HG03139 (cell line): ENCODE measurements around the gene ABCC4.

Experiments
- ATAC-seq: cut with Tn5 transposase; IDR thresholded peaks from one replicate; pipeline ENCODE4 v1.9.1; 2021; ENCODE audit not compliant: unreplicated experiment

ABCC4 gene

DNA sequence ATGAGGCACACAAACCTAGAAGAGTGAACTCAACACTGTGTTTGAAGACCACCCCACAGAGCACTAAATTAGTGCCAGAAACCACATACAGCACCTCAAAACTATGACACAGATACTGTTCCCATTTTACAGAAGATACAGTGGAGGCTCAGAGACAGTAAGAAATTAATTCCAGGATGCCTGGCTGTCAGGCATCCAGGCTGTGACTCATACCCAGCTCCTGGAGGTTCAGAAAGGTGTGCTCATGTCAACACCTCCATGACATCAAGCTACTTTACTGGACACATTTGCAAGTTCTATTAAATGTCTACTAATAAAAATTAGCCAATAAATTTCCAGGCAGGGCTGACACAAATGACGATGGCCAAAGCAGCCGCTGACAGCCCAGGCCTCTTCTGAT, 176.3 kb downstream of the ABCC4 start:
- ATAC-seq = no peak

DNA sequence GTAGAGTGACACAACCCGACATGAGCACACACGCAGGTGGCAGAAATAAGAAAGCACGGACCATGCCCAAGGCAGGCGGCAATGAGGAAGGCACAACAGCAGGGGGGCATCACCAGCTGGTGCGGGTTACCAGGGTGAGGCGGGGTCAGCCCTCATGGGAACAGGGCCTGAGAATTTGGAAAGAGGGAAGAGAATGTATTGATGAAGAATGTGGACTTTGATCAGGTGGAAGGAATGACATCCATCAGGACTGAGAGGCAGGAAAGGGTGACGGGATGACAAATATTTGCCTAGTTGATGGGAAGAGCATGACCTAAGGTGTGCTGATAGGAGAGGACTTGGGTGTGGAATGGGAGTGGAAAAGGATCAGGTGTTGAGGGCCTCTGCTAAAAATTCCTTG, 177.5 kb downstream of the ABCC4 start:
- ATAC-seq = no peak

DNA sequence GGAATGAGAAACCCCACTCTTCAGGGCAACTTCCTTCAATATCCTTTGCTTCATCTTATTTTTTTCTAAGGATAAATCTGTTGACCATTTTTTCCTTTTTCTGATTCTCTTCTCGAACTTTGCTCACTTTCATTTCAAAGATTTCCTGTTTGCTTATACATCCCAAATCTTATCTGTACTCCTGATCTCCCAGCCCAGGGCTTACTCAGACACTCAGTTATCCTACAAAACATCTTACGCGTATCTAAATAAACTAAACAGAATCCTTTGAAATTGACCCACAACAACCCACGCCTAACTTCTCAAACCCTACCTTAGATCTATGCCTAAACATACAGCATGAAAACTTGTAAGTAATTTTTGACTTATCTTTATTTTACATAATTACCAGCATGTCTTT, 179.2 kb downstream of the ABCC4 start:
- no peak for ATAC-seq

GRCh38 chr13:95121516-95121915, 179.7 kb downstream of the ABCC4 start:
- no peak for ATAC-seq

- no peak for ATAC-seq
Measured at GRCh38 chr13:95120650-95121049, 180.6 kb downstream of the ABCC4 start.

DNA sequence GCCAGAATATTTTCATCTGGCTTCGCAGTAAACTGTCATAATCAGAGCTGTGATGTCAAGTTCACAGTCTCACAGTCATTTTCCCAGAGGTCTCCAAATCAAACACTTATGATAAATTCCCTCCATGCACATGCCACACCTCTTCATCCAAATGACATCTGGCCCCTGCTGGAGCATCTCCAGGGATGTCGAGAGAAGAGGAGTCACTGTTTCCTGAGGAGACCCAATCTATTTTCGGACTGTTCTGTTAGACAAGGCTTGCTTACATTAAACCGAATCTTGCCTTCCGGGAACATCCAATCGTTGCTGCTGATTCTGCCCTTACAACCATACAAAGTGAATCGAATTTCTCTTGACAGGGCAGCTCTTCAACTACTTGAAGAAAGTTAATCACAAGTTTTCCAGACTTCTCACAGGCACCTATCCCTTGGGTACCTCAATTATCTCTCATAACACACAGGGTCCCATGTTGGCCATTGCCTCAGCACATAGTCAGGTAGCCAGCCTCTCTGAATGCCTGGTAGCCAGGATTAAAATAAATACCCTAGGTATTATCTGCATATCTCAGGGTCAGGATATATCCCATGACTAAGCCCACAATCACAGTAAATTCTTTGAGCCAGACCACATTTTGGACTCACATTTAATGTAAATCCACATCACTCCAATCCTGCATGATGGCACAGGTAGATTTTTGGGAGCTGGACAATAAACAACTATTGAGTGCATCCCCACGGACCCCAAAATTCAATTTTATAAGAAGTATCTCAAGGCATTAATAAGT, 182.5 kb downstream of the ABCC4 start:
- ATAC-seq = no peak

GRCh38 chr13:95117092-95117491, 184.2 kb downstream of the ABCC4 start:
- no peak for ATAC-seq

DNA sequence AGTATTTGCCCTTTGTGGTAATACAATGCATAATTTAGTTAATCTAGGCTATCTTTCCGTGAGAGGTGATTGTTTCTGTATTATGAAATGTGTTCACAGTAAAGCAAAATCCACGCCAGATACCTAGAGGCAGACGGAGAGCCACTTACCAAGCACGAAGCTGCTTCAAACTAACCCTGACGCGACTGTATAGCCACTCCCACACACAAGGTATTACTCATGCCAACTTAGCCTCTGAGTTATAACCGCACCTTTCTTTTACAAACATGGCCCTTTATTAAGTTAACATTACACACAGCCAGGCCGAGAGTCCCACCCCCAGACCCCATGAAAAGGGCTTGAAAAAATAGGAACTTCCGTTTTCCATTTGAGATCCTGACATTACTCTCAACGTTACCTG, 185.7 kb downstream of the ABCC4 start:
- no peak for ATAC-seq

DNA sequence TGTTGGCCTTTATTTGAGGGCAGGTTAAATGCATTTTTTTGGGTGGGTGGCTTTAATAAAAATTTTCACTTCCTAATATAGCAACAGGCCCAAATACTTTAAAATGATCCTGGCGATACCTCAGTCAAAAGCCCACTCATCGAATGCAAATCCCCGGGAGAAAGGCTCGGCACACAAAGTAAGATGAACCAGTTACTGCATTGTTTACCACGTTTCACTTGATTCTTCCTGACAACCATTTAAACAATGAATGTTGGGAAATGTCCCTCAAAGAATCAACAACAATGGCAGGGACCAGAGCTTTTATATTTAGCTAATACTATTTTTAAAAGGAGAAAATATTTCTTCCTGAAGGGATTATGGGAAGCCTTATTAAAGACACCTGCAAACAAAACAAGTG, 187.7 kb downstream of the ABCC4 start:
- no peak for ATAC-seq

GRCh38 chr13:95112883-95113282, 188.4 kb downstream of the ABCC4 start:
- ATAC-seq = no peak

- no peak for ATAC-seq
Measured at GRCh38 chr13:95111608-95112007, 189.6 kb downstream of the ABCC4 start.

- no peak for ATAC-seq
Measured at GRCh38 chr13:95106562-95106961, 194.7 kb downstream of the ABCC4 start.

GRCh38 chr13:95100525-95101433, 200.5 kb downstream of the ABCC4 start:
- no peak for ATAC-seq

DNA sequence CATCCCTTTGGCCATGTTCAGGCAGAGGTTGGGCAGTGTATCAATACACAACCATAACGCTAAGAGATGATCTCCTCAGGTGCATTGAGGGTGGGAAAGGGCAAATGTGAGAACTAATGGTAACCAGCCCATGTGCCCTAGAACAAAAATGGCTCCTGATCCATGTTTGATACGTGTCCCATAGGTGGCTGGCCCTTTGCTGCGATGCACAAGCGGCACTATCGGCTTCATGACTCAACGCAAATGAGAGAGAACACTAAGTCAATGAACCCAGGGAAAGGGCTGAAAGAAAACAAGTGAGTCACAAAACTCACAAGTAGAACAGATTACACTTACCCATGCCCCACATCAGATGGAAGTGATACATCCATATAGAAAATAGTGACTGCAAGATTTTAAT, 201.7 kb downstream of the ABCC4 start:
- no peak for ATAC-seq

- no peak for ATAC-seq
Measured at GRCh38 chr13:95098916-95099315, 202.3 kb downstream of the ABCC4 start.

- no peak for ATAC-seq
Measured at GRCh38 chr13:95091755-95092154, 209.5 kb downstream of the ABCC4 start.

GRCh38 chr13:95087746-95088305, 213.4 kb downstream of the ABCC4 start:
- no peak for ATAC-seq

DNA sequence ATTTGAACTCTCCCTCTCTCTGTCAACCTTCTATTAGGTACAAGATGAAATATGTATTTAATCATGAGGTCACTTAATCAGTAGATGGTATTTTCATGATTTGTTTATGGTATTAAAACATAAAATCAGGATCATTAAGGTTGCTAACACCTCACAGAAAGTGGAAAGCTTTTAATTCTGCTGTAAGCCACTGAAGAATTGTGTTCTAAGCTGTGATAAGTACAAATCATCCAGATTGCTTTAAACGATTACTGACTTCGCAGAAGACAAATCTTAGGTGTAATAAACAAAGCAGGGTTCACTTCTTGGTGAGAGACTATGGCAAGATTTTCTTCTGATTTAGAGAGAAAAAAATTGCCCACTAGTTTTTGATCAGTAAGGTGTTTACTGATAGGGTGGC, 214.5 kb downstream of the ABCC4 start:
- ATAC-seq = no peak

GRCh38 chr13:95083758-95084157, 217.5 kb downstream of the ABCC4 start:
- ATAC-seq = no peak

DNA sequence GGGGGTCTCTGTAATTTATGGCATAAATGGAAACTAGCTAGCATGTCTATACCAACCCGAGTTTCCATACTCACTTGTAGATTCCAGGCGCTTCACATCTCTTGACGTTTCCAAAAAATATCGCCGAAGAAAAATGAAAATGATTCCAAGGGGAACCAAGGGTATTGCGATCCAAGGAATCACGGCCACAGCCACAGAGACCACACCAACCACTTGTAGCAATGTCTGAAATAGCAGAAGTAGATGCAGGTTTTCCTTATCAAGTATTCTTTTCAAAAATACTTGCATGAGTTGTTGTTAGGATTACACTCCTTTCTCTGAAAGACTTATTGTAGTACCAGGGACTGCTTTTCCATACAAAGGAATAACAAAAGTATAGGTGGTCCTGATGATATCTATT, 218.2 kb downstream of the ABCC4 start:
- no peak for ATAC-seq

GRCh38 chr13:95075506-95075905, 225.7 kb downstream of the ABCC4 start:
- ATAC-seq = no peak

DNA sequence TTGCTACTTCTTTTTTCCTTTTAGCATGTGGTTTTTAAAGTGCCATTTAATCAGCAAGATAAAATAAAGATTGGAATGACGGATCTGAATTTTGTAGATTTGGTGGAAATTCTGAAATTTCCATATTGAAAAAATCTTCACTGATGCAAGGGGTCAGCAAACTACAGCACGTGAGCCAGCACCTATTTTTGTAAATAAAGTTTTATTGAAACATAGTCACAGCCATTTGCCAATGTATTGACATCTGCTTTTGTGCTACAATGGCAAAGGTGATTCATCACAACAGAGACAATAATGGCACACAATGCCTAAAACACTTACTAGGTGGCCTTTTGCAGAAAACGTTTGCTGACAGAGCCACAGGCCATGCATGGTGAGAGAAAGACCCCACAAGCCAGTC, 226.4 kb downstream of the ABCC4 start:
- ATAC-seq = no peak
